HPDE6-E6E7 (cell line): ENCODE results near the gene DYNC1I1.

Source experiments
- DNase-seq: peaks from one replicate; pipeline ENCODE4 v3.0.0; 2011; ENCODE audit warnings: missing footprints; ENCODE audit errors: extremely low spot score

Gene DYNC1I1

DNA sequence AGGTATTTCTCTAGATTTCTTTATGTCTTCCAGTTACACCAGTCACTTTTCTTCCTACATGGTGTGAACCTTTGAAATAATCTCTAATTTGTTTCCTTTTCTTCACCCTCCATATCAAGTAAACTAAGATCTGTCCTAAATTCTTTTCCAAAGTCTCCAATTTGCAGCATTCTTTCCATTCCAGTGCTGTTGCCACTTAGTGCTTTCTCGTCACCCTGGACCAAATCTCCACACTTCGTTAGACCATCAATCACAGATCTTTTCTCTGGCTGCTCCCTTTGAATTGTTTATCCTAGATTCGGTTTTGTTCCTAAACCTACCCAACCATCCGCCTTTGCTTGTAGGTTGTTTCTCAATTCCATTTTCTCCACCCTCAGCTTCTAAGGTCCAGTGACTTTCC is 74.7 kb downstream of the DYNC1I1 start:
- DNase-seq: no peak

DNA sequence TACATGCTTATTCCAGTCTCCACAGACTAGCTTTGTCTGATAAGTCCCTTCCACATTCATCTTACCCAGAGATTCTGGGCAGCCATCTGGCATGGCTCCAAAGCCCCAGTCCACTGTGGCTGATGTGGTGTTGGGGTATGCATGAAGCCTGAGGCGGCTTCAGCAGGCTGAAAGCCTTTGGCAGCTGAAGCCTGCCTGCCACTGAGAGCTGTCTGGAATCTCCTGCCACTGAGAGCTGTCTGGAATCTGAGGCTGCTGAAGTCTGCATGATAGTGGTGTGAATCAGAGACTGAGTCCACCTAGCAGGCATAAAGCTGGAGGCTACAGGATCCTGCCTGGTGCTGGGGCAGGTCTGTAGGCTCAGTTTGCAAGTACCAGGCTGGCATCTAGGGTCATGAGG is 87.1 kb downstream of the DYNC1I1 start:
- no peak for DNase-seq

DNA sequence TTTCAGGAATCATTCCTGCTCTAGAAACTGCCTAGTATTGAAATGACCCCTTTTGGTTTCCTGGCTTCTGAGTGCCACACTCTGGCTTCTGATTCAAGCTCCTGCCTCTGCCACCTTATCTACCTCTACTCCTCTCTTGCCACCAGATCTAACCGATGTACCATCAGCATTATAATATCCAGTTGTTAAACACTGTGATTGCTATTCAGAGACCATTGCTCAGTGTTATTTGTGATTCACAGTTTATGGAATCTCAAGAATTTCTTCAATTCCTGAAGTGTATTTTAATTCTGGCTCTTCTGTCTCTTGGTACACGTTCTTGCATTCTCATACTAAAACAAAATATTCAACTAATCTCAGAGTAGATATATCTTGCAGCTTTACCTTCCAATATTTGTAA is 88.7 kb downstream of the DYNC1I1 start:
- DNase-seq: no peak

DNA sequence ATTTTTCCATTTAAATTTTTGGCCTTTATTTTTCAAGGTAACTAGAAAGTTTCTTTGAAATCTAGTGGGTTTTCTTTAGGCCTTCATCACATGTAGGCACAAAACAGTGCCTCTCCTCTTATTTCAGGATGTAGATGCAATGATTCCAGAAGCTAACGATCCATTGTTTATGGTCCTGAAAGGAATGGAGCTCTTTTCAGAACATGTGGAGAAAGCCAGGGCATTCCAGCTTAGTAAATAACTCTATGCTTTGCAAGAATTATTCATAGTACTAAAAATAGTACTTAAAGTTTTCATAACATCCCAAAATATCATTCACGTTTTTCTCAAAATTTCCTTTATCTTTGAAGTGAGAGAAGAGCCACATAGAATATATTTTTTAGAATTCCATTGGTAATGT is 91.3 kb downstream of the DYNC1I1 start:
- DNase-seq: no peak

DNA sequence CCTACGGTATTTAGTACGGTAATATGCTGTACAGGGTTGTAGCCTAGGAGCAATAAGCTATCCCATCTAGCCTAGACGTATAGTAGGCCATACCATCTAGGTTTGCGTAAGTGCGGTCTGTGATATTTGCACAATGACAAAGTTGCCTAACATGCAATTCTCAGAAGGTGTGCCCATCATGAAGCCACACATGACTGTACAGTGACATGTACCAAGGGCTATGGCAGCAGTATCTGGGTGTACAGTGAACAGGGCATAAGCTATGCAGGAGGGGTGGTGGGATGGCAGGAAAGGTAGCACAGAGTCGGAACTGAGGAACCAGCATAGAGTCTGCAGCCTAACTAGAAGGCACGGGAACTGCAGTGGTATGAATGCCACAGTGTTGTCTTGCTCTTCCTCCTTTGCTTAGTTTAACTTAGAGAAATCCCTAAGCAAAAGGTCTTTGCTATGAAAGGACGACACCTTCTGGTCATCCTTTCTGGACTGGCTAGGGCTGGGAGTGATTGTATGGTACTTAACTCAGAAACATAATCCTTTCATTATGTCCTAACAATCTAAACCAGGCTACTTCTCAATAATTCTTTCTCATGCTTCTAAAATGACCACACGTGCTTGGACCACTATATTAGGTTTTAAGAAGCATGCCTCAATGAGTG is 93.5 kb downstream of the DYNC1I1 start:
- no peak for DNase-seq

DNA sequence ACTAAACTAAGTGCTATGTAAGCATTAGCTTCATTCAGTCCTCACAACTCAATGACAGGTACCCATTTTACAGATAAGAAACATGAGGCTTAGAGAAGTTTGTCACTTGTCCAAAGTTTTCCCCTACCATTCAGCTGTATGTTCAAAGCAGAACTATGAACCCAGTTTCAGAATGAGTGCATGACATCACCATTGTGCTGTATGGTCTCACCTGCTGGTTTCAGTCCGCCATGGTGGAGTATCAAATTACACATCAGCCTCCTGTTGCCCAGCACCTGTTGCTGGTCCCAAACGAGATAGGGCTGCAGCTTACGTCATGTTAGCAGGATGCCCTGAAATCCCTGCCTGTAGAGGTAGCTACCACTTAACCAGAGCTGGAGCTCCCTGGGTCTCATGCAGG is 95.0 kb downstream of the DYNC1I1 start:
- DNase-seq: no peak

DNA sequence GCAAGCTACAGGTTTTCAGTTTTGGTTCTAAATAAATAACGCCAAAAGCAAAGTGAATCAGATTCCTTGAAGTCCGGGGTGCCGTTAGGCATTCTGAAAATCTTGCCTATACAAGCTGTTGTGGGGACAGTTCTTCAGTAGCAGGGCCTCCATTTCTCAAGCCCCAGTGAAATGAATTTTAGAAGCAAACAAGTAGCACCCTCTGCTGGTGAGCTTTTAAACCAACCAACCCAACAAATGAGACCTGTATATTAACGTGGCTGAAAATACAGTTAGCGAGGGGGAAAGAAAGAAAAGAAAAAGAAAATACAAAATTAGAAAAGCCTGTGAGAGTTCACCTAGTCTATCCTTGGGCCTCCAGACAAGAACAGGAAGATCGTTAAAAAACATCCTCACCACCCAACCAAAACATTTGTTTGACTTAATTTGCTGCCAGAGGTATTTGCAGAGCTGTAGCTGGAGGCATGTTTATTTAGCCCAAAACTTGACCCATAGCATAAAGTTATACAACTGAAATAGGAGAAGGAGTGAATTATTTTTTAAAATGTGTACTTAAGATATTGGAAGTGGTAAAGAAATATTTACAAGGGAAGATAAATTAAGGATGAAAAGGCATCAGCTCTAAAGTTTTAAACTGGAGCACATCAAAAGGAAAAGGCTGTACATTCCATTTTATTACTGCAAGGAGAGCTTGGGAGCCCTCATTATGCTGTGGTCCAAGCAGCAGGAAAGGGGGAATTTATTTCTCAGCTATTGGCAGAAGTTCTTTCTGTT is 98.9 kb downstream of the DYNC1I1 start:
- DNase-seq: peak; percentile 21

DNA sequence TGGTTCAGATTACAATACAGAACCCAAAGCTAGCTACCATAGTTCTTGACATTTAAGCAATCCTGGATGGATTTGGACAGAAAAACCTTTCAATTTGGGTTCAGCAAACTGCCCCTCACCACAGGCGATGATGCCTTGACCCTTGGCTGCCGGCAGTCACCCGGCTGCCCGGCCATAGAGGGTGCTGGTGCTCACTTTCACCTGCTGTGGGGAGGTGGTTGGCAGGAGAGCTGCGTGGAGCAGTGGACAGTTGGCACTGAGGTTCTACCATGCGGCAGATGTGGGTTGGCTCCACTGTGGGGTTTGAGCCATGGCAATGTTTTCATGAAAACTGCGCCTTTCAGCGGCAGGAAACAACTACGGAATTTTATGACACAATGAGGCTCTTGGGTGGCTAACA is 99.5 kb downstream of the DYNC1I1 start:
- no peak for DNase-seq

DNA sequence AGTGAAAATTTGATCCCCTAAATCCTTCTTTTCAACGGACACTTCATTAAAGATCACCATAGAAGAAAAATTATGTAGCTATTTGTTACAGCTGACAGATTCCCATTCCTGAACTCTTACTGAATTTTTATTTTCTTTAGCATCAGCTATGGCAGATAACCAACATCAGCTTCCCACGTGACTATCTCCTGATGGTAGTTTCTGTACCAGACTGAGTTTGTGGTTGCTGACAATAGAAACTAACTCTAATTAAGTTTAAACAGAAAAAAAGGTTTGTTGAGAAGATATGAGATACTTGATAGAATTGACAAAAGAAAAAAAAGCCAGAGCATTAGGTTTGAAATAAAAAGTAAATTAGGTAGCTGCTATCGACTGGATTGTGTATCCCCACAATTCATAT is 101.8 kb downstream of the DYNC1I1 start:
- DNase-seq: no peak

DNA sequence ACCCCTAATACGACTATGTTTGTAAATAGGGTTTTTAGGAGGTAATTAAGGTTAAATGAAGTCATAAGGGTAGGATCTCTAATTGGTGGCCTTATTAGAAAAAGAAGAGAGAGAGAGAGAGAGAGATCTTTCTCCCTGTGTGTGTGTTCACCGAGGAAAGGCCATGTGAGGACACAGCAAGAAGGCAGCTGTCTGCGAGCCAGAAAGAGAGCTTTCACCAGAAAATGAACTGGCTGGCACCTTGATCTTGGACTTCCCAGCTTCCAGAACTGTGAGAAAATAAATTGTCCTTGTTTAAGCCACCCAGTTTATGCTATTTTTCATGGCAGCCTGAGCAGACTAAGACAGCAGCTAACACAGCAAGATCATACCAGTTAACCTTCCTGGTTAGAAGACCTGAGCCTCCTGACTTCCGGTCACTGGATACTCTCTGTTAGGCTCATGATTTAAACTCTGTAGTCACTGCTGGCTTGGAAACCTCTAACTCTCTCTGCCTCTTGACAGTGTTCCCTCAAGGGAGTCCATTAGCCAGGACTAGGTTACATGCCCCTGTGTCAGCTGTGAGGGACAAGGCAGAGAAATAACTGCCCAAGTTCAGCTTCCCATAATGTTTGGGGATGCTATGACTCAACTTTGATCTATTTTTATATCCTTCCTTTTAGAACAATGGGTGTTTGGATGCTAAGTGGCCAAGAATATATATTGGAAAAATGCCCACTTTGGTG is 102.3 kb downstream of the DYNC1I1 start:
- DNase-seq: no peak

DNA sequence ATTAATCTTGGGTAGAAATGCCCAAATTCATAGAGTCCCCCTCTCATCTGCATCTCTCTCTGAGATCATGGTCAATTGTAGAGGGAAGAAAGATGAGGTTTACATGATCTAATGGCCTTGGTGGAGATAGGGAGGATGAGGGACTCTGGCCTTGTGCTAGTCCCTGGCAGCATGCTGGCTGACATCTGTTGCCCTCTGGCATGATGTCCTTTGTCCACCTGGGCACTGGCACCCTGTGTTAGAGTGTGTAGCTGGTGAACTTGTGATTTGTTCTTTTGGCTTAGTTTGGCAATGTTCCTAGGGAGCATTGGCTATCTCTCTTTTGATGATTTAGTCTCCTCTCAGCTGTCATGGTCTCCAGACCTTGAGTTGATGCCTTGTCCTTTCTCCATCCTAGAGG is 103.2 kb downstream of the DYNC1I1 start:
- DNase-seq: no peak

DNA sequence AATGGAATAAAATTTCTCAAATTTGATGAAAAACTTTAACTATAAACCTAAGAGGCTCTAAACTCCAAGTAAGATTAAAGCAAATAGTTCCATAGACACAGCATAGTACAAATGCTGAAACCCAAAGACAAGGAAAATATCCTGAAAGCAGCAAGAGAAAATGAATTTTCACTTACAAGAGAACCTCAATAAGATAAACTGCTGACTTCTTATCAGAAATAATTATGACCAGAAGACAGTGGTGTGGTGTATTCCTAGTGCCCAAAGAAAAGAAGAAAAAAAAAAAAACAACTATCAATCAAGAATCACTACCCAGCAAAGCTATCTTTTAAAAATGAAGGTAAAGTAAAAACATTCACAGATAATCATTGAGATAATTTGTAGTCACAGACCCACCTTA is 106.3 kb downstream of the DYNC1I1 start:
- no peak for DNase-seq

DNA sequence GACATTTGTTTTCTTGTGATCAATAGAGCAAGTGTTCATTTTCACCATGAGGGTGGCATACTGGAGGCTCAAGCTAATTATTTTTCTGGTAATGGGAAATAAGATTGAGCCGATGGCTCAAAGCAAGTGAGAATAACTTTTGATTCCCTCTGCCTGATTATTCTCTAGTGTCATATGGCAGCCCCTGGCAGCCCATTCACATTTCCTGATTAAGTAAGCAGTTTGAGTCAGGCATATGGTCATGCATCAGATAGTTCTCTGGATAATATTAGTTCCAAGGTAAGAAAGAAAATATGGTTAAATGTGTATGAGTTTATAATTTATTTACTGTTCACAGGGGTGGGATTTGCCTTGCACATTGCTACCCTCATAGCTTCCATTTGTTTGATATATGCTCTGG is 109.2 kb downstream of the DYNC1I1 start:
- DNase-seq: no peak

DNA sequence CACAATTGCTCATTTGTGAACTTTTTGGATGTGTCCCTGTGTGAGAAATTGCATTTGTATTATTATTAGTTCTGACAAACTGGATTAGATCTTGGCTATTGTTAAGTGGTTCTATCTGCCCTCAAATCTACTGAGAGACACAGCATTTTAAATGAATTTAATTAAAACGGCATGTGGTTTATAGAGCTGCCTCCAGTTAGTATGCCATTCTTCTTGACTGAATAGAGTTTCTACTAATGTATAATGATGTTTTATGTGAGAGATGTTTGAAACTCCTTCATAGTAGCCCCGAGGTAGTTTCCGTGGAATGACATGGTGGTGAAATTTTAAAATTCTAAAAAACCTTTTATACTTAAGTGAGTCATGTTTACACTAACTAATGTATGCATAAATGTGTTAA is 110.9 kb downstream of the DYNC1I1 start:
- DNase-seq: no peak

DNA sequence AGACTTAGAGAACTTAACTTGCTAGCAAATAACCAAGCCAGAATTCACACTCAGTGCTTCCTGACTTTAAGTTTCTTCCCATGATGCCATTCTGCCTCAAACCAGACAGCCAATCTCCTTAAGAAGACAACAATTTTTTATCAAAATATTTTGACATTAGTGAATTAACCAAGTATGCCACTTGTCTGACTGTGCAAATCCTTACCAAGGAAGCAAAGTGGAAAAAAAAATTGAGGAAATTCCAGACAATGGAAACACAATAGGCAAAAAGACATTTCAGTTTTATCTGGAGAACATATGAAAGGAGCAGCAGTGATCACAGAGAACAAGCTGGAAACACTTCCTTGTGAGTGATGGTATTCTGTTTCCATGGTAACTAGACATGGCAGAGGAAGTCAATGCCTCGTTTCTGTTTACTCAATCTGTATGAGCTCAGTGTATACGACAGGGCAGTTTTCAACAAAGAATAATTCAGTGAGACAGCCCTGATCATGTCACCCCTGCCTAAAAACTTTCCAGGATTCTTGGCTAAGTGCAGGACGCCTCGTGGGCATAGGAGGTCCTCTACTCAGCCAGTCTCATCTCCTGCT is 114.2 kb downstream of the DYNC1I1 start:
- DNase-seq: no peak

DNA sequence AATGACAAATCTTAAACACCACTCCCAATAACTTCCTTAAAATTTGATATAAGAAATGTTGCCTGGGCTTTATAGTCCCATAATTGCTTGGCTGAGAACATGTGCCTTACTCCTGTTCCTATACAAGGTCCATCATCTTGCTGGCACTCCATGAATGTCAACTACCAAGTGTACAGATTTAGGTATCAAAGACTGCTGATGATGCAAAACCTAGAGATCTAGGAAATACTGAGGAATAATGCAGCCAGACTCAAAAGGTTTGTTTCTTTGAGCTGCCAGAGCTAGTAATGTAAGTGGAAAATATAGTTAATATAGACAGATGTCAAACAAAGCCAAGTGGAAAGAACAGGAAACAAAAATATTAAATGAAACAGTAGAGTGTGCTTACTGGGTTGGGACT is 121.1 kb downstream of the DYNC1I1 start:
- DNase-seq: no peak

DNA sequence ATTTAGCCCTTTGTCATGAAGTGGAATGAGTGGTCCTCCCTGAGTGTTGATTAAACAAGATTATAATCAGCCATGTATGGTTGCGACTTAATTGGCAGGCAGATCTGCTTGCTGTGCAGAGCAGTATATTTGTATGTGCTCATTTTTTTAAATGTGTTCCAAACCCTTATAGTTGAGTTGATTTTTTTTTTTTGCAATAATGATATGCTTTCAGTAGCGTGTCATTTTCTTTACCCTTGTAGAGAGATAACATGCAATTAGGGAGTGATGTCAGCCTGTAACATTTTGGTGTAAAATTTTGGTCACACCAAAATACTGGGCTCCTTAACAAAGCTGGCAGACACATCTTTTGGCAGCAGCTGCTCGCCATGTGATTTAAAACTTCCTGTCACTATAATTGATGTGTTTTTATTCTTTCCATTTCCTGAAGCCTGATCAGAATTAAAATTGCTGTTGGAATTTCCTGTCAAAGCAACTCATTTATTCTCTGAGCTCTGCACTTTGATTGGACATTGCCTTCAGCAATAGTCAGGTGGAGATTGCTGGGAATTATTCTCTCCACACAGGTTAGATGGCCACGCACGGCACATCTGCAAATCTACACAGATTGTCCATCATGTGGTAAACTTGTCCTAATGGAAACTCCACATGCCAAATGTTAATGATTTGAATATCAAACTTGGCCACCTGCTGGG is 125.3 kb downstream of the DYNC1I1 start:
- no peak for DNase-seq

DNA sequence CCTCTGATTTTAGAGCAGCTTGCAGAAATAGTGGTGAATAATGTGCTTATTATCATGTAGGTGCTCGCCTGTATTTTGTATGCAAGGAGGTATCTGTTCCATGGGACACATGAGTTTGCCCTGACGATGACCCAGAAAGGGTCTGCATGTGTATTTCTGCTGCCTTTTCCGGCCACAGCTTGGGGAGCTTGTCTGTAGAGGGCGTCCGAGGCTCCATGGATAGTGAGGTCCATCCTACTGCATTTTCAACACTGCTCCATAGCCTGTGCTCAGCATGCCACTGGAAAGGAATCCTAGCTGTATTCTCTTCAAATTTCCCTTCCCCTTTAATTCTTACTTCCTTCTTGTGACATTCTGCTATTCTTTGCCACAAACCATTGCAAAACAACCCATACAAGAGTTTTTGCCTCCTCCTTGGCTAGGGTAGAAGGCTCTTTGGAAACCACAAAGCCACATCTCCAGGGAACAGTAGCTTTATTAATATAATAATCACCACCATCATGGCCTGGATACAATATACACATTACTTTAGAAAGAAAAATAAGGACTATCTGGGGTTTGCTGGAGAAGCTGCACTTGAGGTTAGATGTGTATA is 127.7 kb downstream of the DYNC1I1 start:
- DNase-seq: no peak

DNA sequence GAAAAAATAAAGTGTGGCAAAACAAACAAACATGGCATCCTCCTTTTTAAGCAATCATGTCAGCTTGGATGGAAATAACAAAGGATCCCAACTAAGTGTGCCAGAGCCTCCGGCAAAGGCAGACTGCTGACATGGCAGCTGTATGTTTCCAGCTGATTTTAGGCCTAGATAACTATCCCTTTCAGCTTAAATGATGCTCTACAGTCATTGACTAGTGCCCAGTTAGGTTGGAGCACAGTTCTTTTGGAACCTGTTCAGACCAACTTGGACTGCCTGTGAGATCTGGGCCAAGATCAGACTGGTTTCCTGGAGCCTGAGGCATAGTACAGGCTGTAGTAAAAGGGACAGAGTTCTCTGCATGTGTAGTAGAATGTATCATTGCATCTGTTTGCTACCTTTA is 128.7 kb downstream of the DYNC1I1 start:
- DNase-seq: no peak

DNA sequence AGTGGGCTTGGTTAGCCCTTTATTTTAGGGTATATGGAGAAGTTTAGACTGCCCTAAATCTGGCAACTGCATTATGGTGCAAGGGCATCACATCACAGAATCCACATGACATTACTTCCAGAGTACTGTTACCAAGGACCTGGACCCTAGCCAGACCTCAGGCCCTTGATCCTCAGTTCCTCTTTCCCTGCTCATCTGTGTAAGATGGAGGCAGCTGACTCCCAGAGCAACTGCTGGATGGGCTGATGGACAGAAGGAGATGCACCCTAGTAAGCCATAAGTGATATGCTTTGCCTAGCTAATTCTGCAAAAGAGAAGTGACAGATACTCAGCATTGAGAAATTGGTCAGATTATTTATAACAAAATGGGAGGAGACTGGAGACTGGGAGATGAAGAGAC is 131.7 kb downstream of the DYNC1I1 start:
- DNase-seq: no peak

DNA sequence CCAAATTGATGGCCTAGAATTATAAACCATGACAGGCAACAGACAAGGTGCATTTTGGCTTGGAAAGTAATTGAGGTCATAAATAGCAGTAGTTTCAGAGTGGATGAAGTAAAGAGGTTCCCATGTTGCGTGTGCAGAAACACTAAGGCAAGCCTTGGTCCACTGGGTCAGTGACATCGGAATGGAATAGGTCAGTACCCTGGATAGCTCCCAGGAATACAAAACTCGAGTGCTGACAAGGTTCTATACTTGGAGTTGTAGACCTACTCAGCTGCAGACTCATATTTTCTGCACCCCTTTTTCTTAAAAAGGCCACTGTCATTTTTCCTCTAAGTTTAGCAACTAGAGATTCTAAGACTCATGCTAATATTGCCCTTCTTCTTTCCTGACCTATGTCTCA is 132.8 kb downstream of the DYNC1I1 start:
- DNase-seq: no peak

DNA sequence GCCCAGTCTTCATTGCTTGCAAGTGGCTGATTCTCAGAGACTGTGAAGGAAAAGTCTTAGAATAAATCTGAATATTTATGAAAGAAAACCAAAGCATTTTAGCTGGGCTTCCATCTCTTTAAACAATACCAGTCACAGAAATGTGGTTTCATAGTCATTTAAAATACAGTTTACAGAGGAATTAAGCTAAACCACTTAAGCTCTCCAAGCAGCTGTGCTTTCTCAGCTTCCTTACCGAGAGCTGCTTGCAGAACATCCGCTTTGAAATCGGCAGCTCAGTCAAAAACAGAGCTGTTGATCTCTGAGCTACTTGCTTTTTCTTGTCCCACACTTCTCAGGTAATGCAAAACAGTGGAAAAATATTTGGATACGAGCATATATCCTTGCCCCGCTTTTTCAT is 134.5 kb downstream of the DYNC1I1 start:
- DNase-seq: no peak
